Stimulated activated CD4-positive, alpha-beta T cell treated with anti-CD3 and anti-CD28 coated beads, Interleukin-4, amount 100 ng/mL, for 4 hours (primary cell): ENCODE data around the gene RRP9.

Experiments used
- DNase-seq, 2 experiments: peaks; one replicate each; pipeline ENCODE4 v3.0.0-alpha.2; 2020

The RRP9 gene

GRCh38 chr3:51896607-51897305 lies 44.9 kb downstream of the RRP9 start:
- DNase-seq, result no peak

- DNase-seq, result no peak
These were observed 46.8 kb downstream of the RRP9 start for GRCh38 chr3:51894939-51895338.

GRCh38 chr3:51894391-51894790 lies 47.3 kb downstream of the RRP9 start:
- no peak for DNase-seq

GRCh38 chr3:51891242-51892039 lies 50.3 kb downstream of the RRP9 start:
- DNase-seq, result no peak

- DNase-seq, result no peak
These were observed 53.1 kb downstream of the RRP9 start for GRCh38 chr3:51888463-51889105.

GRCh38 chr3:51887620-51888019 lies 54.1 kb downstream of the RRP9 start:
- no peak for DNase-seq

GRCh38 chr3:51886447-51886846 lies 55.3 kb downstream of the RRP9 start:
- no peak for DNase-seq
